ENCODE data around the gene SOX6. TPM values are rescaled to one million over a fixed set of nuclear protein-coding genes. Genes with fewer than 3 reads are reported as not detected.

SOX6 gene
- total RNA-seq, 2 experiments from 2014 or later = 0.20 TPM; not detected in 1

GRCh38 chr11:16114978-16115871, 241.1 kb downstream of the SOX6 start:
- Mint-ChIP-seq H3K9me3 (no peaks in the 10 kb centered on the region), H3K4me3 (no peak overlapping the region)
- POLR2A ChIA-PET = no interaction called here

GRCh38 chr11:16114431-16114830, 241.9 kb downstream of the SOX6 start:
- H3K27me3 ChIP-seq (ENCODE audit: control insufficient read depth in 1 of 2, insufficient read depth in 2 of 2, low read length in 2 of 2) = no peaks in the 10 kb centered on the region
- Mint-ChIP-seq H3K9me3 (no peaks in the 10 kb centered on the region), H3K4me1 (ENCODE audit: low read depth) (no peaks in the 10 kb centered on the region), H3K27me3 (no peaks in the 10 kb centered on the region), H3K4me3 (no peak overlapping the region), H3K27ac (no peak overlapping the region), H3K36me3 (ENCODE audit: low read depth) (no peaks in the 10 kb centered on the region)
- H3K36me3 ChIP-seq (ENCODE audit: insufficient read depth, low read length) = no peaks in the 10 kb centered on the region
- peaks cover 0 to 10% of the 10 kb centered on the region in 2 experiments for H3K9me3 ChIP-seq (ENCODE audit: control insufficient read depth in 1 of 2, insufficient read depth in 1 of 2, low read length in 2 of 2)
- H3K4me3 ChIP-seq (ENCODE audit: low read length) = no peak overlapping the region
- POLR2A ChIA-PET = no interaction called here
- ATAC-seq (ENCODE audit: poor library complexity) (no peak), DNase-seq (no peak)
- intact Hi-C loops (cut with DNase I, micrococcal nuclease) = no loop called here
- no peak for TF ChIP-seq CTCF (IDR thresholded peaks at IDR 0.05)
- CTCF ChIA-PET = no interaction called here
- no peaks in the 10 kb centered on the region for H3K4me1 ChIP-seq (ENCODE audit: insufficient read depth, low read length)
- H3K27ac ChIP-seq (ENCODE audit: low read depth in 1 of 2, low read length in 2 of 2) = no peak overlapping the region

More at GRCh38 chr11:16114978-16115871, 241.1 kb downstream of the SOX6 start:
- Histone ChIP-seq H3K36me3 (ENCODE audit: insufficient read depth, low read length) (no peaks in the 10 kb centered on the region), H3K4me1 (ENCODE audit: insufficient read depth, low read length) (no peaks in the 10 kb centered on the region), H3K27me3 (ENCODE audit: control insufficient read depth in 1 of 2, insufficient read depth in 2 of 2, low read length in 2 of 2) (no peaks in the 10 kb centered on the region), H3K4me3 (ENCODE audit: low read length) (no peak overlapping the region), H3K9me3 (ENCODE audit: control insufficient read depth in 1 of 2, insufficient read depth in 1 of 2, low read length in 2 of 2) (peaks cover 0 to 10% of the 10 kb centered on the region in 2 experiments), H3K27ac (ENCODE audit: low read depth in 1 of 2, low read length in 2 of 2) (no peak overlapping the region)
- Mint-ChIP-seq H3K4me1 (ENCODE audit: low read depth) (no peaks in the 10 kb centered on the region), H3K27ac (no peak overlapping the region), H3K27me3 (no peaks in the 10 kb centered on the region), H3K36me3 (ENCODE audit: low read depth) (no peaks in the 10 kb centered on the region)
- DNase-seq = no peak
- intact Hi-C loops (cut with DNase I, micrococcal nuclease) = no loop called here
- CTCF ChIA-PET = no interaction called here
- TF ChIP-seq CTCF (IDR thresholded peaks at IDR 0.05) = no peak
- ATAC-seq (ENCODE audit: poor library complexity) = no peak

GRCh38 chr11:16111690-16112089, 244.7 kb downstream of the SOX6 start:
- no peaks in the 10 kb centered on the region for H3K4me1 Mint-ChIP-seq (ENCODE audit: low read depth)
- no peak for TF ChIP-seq CTCF (IDR thresholded peaks at IDR 0.05)
- Histone ChIP-seq H3K27ac (ENCODE audit: low read depth in 1 of 2, low read length in 2 of 2) (no peak overlapping the region), H3K4me1 (ENCODE audit: insufficient read depth, low read length) (no peaks in the 10 kb centered on the region), H3K36me3 (ENCODE audit: insufficient read depth, low read length) (no peaks in the 10 kb centered on the region), H3K9me3 (ENCODE audit: control insufficient read depth in 1 of 2, insufficient read depth in 1 of 2, low read length in 2 of 2) (peaks cover 0 to 5% of the 10 kb centered on the region in 2 experiments), H3K27me3 (ENCODE audit: control insufficient read depth in 1 of 2, insufficient read depth in 2 of 2, low read length in 2 of 2) (no peaks in the 10 kb centered on the region), H3K4me3 (ENCODE audit: low read length) (no peak overlapping the region)
- H3K36me3 Mint-ChIP-seq (ENCODE audit: low read depth) = no peaks in the 10 kb centered on the region
- no peak overlapping the region for H3K4me3 Mint-ChIP-seq
- POLR2A ChIA-PET = no interaction called here
- peaks cover 4% of the 10 kb centered on the region for H3K9me3 Mint-ChIP-seq
- no peak overlapping the region for H3K27ac Mint-ChIP-seq
- no peaks in the 10 kb centered on the region for H3K27me3 Mint-ChIP-seq
- DNase-seq (no peak), ATAC-seq (ENCODE audit: poor library complexity) (no peak)
- intact Hi-C loops (cut with DNase I, micrococcal nuclease) = no loop called here
- CTCF ChIA-PET = no interaction called here
